ENCODE measurements around the gene ENG.

- TF ChIP-seq CTCF (conservative IDR thresholded peaks at IDR 0.05; ENCODE audit: low read depth in 2 of 2) (no peak), EZH2 (IDR thresholded peaks at IDR 0.05; ENCODE audit: low read depth, unreplicated experiment) (no peak), POLR2AphosphoS5 (IDR thresholded peaks at IDR 0.05; ENCODE audit: low read depth) (no peak), REST (IDR thresholded peaks at IDR 0.05; ENCODE audit: unreplicated experiment) (no peak), STAT1 (IDR thresholded peaks at IDR 0.05; ENCODE audit: unreplicated experiment) (no peak), EZH2phosphoT487 (IDR thresholded peaks at IDR 0.05; ENCODE audit: unreplicated experiment) (no peak), CREB1 (CRISPR knock-in tag; IDR thresholded peaks at IDR 0.05; ENCODE audit: low read depth) (no peak), JUNB (IDR thresholded peaks at IDR 0.05; ENCODE audit: unreplicated experiment) (no peak)
These were observed 21.7 kb upstream of the ENG start for GRCh38 chr9:127876026-127876763.

Data from GM23338 (cell line).